Endothelial cell (in vitro differentiated cells): ENCODE results near the gene ZNF512B. TPM values are rescaled to one million over a fixed set of nuclear protein-coding genes. Genes with fewer than 3 reads are reported as not detected.
"Not testable (repeated sequence)": the region's sequence is repeated elsewhere in the genome, so short reads cannot be mapped to it uniquely, and the experiment has no call there.

ENCODE experiments used
- DNase-seq: peaks from one replicate; pipeline ENCODE4 v3.0.0; 2021; ENCODE audit warnings: low spot score
- H3K27ac Mint-ChIP-seq: one replicate; pipeline ENCODE4 v1.8.0; 2021; ENCODE audit warnings: mixed read lengths, inconsistent platforms; ENCODE audit not compliant: unreplicated experiment
- H3K27me3 Mint-ChIP-seq: one replicate; pipeline ENCODE4 v1.8.0; 2021; ENCODE audit warnings: mild to moderate bottlenecking, moderate library complexity, mixed read lengths, inconsistent platforms; ENCODE audit not compliant: unreplicated experiment
- H3K36me3 Mint-ChIP-seq: one replicate; pipeline ENCODE4 v1.8.0; 2021; ENCODE audit warnings: mild to moderate bottlenecking, low read depth, mixed read lengths, inconsistent platforms; ENCODE audit not compliant: unreplicated experiment
- H3K4me1 Mint-ChIP-seq: one replicate; pipeline ENCODE4 v1.8.0; 2021; ENCODE audit warnings: mild to moderate bottlenecking, mixed read lengths, inconsistent platforms; ENCODE audit not compliant: unreplicated experiment
- H3K4me3 Mint-ChIP-seq: one replicate; pipeline ENCODE4 v1.8.0; 2021; ENCODE audit warnings: mild to moderate bottlenecking, mixed read lengths, inconsistent platforms; ENCODE audit not compliant: unreplicated experiment
- H3K9me3 Mint-ChIP-seq: one replicate; pipeline ENCODE4 v1.8.0; 2021; ENCODE audit warnings: mixed read lengths, inconsistent platforms; ENCODE audit not compliant: unreplicated experiment
- total RNA-seq: library from RNA; stranded (reverse); fragmentation: NEBNext Ultra II Directional; extraction: Animal tissue kit (Norgen Biotek cat#: 25700); gene quantifications from one replicate; pipeline ENCODE4 v1.2.1, GENCODE V29; 2021; ENCODE audit not compliant: unreplicated experiment
- TF ChIP-seq, protein P1 (sequence below): fragments of 200-600 bp; sonication (generic); IDR thresholded peaks from one replicate; pipeline ENCODE4 v1.5.0; 2021; ENCODE audit warnings: antibody characterized with exemption; ENCODE audit not compliant: unreplicated experiment

Gene ZNF512B
- total RNA-seq, 1 donor from 2014 or later: 40.8 TPM

- peak overlapping the region; percentile 57 for H3K4me3 Mint-ChIP-seq
- DNase-seq: no peak
- H3K9me3 Mint-ChIP-seq: no peaks in the 10 kb centered on the region
- TF ChIP-seq, protein P1, sequence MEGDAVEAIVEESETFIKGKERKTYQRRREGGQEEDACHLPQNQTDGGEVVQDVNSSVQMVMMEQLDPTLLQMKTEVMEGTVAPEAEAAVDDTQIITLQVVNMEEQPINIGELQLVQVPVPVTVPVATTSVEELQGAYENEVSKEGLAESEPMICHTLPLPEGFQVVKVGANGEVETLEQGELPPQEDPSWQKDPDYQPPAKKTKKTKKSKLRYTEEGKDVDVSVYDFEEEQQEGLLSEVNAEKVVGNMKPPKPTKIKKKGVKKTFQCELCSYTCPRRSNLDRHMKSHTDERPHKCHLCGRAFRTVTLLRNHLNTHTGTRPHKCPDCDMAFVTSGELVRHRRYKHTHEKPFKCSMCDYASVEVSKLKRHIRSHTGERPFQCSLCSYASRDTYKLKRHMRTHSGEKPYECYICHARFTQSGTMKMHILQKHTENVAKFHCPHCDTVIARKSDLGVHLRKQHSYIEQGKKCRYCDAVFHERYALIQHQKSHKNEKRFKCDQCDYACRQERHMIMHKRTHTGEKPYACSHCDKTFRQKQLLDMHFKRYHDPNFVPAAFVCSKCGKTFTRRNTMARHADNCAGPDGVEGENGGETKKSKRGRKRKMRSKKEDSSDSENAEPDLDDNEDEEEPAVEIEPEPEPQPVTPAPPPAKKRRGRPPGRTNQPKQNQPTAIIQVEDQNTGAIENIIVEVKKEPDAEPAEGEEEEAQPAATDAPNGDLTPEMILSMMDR: no peak
- peaks cover 10% of the 10 kb centered on the region for H3K36me3 Mint-ChIP-seq
- peak overlapping the region; percentile 38 for H3K27ac Mint-ChIP-seq
- peaks cover 3% of the 10 kb centered on the region for H3K27me3 Mint-ChIP-seq
- H3K4me1 Mint-ChIP-seq: peaks cover 17% of the 10 kb centered on the region
Measured at GRCh38 chr20:63972312-63973159, 2.8 kb upstream of the ZNF512B start.

- DNase-seq, H3K4me3 Mint-ChIP-seq: not testable (repeated sequence)
- peaks cover 10% of the 10 kb centered on the region for H3K36me3 Mint-ChIP-seq
Measured at GRCh38 chr20:63971960-63972311, 2.2 kb upstream of the ZNF512B start.

GRCh38 chr20:63970714-63971431 lies 1.1 kb upstream of the ZNF512B start:
- Mint-ChIP-seq H3K36me3 (peaks cover 15% of the 10 kb centered on the region), H3K27me3 (peaks cover 3% of the 10 kb centered on the region), H3K27ac (no peak overlapping the region), H3K4me1 (peaks cover 17% of the 10 kb centered on the region), H3K4me3 (peak overlapping the region; percentile 67), H3K9me3 (no peaks in the 10 kb centered on the region)
- no peak for DNase-seq
- TF ChIP-seq, protein P1: no peak

More at GRCh38 chr20:63971960-63972311, 2.2 kb upstream of the ZNF512B start:
- H3K9me3 Mint-ChIP-seq, H3K27me3 Mint-ChIP-seq, H3K27ac Mint-ChIP-seq: not testable (repeated sequence)
- H3K4me1 Mint-ChIP-seq: peaks cover 17% of the 10 kb centered on the region

DNA sequence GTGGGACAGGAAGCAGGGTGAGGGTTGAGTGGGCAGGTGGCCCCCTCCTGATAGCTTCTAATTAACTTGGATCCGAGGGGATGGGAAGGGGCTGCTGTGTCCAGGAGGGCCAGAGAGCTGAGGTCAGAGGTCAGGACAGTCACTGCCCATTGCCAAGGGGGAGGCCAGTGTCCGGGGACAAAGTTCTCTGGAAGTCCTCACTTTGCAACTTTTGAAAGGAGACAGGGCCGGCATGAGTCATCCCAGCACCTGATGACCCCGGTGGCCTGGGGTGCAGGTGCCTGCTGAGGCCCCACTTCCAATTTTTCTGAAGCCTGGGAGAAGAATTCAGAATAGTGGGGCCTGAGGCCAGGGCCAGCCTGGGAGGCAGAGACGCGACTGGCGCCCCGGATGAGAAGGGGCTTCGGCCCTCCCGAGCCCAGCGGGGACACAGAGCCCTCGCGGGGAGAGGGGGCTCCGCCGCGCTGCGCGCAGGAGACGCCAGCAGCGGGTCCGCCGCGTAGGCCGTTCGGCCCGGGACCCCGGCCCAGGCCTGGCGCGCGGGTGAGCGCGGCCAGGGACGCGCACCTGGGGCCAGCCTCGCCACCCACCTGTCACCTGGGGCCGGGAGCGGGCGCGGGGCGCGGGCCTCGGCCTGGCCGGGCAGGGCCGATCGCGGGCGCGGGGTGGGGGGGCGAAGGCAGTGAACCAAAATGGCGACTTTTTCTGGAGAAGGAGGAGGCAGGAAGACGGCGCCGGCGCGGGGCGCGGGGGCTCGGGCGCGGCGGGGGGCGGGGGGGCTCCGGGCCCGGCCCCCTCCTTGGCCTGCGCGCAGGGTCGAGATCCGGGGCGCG lies 586 bp downstream of the ZNF512B start:
- Mint-ChIP-seq H3K27ac (no peak overlapping the region), H3K36me3 (peaks cover 15% of the 10 kb centered on the region), H3K27me3 (peaks cover 3% of the 10 kb centered on the region), H3K4me1 (peaks cover 17% of the 10 kb centered on the region), H3K4me3 (peak overlapping the region; percentile 90), H3K9me3 (no peaks in the 10 kb centered on the region)
- peak; percentile 43 for DNase-seq
- TF ChIP-seq, protein P1: no peak
